Measurements from ENCODE around the gene COL6A3.

GRCh38 chr2:237425320-237425719, 11.4 kb upstream of the COL6A3 start:
- TF ChIP-seq EZH2 (IDR thresholded peaks at IDR 0.05; ENCODE audit: low read length): no peak
- TF ChIP-seq CTCF (optimal IDR thresholded peaks at IDR 0.05 in 1 of 3, IDR thresholded peaks at IDR 0.05 in 1 of 3, conservative IDR thresholded peaks at IDR 0.05 in 1 of 3; ENCODE audit: extremely low read depth in 1 of 3, insufficient read depth in 2 of 3, low read length in 3 of 3): no peak
